Caki2 (cell line): ENCODE measurements around the gene SLC6A3. TPM values are rescaled to one million over a fixed set of nuclear protein-coding genes. Genes with fewer than 3 reads are reported as not detected.

Source experiments
- DNase-seq: peaks from one replicate; pipeline ENCODE4 v3.0.0-alpha.2; 2015; ENCODE audit warnings: low read depth
- in situ Hi-C: cut with HindIII; loops from 2 replicates; pipeline ENCODE4 v1.10.0; 2016; ENCODE audit warnings: low sequenced_read_pairs, low pct_unique_long_range_greater_than_20kb, mixed read lengths
- total RNA-seq: library from RNA; depleted of rRNA; stranded (reverse); fragments of >200 nt; shearing (Covaris generic); gene quantifications from 2 replicates; pipeline ENCODE4 v1.2.3, GENCODE V29; 2014; ENCODE audit warnings: low replicate concordance; rRNA removed

The SLC6A3 gene
- not detected in 2 replicates for total RNA-seq

GRCh38 chr5:1445313-1445688 lies at the start of gene SLC6A3:
Gene SLC6A3, minus strand, starts transcription at chr5:1445440. Its CDS starts 2,243 bp downstream, at chr5:1443197.
- DNase-seq: no peak
- in situ Hi-C loops: no loop called here

GRCh38 chr5:1493941-1494340 lies 48.7 kb upstream of the SLC6A3 start:
- in situ Hi-C loops: no loop called here
- DNase-seq: no peak

DNA sequence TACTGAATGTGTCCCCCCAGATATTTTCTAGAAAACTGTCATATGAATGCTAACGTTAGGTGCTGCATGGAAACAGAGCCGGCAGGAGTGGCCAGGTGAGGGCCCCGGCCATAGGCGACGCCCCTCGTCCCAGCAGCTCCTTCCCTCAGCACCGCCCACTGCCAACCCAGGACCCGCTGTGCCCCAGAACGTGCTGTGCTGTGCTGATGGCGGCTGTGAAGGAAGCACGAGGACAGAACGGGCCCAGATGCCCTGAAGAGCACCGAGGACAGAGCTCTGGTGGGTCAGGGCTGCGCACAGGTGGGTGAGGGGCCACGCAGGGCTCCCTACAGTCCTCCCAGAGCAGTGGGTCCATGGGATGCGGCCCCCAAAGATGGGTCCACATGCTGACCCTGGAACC lies 48.2 kb upstream of the SLC6A3 start:
- DNase-seq: no peak
- in situ Hi-C loops: no loop called here

GRCh38 chr5:1492757-1493156 lies 47.5 kb upstream of the SLC6A3 start:
- in situ Hi-C loops: no loop called here

GRCh38 chr5:1490376-1490775 lies 45.1 kb upstream of the SLC6A3 start:
- in situ Hi-C loops: no loop called here
- no peak for DNase-seq

More at GRCh38 chr5:1492757-1493156, 47.5 kb upstream of the SLC6A3 start:
- no peak for DNase-seq

GRCh38 chr5:1489754-1490153 lies 44.5 kb upstream of the SLC6A3 start:
- DNase-seq: no peak
- in situ Hi-C loops: no loop called here

- peak; percentile 35 for DNase-seq
- in situ Hi-C loops: no loop called here
Measured at GRCh38 chr5:1488882-1489680, 43.8 kb upstream of the SLC6A3 start.

- in situ Hi-C loops: no loop called here
Measured at GRCh38 chr5:1487079-1487764, 42.0 kb upstream of the SLC6A3 start.

DNA sequence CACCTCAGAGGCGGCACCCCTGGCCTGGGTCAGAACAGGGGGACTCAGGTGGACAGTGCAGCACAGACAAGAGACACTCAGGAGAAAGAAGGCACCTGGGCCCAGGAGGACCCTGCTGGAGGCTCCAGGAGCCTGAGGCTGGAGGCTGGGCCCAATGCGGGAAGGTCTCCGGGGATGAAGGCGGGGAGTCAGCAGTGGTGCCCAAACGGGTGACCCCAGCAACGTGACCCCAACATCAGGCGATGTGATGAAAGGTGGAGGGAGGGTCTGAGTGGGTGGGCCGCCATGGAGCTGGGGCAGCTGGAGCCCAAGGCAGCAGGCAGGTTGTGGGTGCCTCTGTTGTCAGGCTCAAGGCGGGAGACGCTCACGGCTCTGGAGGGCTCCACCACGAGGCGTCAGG lies 41.0 kb upstream of the SLC6A3 start:
- DNase-seq: no peak
- in situ Hi-C loops: no loop called here

More at GRCh38 chr5:1487079-1487764, 42.0 kb upstream of the SLC6A3 start:
- no peak for DNase-seq

- in situ Hi-C loops: no loop called here
- DNase-seq: no peak
Measured at GRCh38 chr5:1485579-1486118, 40.4 kb upstream of the SLC6A3 start.

- in situ Hi-C loops: no loop called here
Measured at GRCh38 chr5:1484730-1485578, 39.7 kb upstream of the SLC6A3 start.

DNA sequence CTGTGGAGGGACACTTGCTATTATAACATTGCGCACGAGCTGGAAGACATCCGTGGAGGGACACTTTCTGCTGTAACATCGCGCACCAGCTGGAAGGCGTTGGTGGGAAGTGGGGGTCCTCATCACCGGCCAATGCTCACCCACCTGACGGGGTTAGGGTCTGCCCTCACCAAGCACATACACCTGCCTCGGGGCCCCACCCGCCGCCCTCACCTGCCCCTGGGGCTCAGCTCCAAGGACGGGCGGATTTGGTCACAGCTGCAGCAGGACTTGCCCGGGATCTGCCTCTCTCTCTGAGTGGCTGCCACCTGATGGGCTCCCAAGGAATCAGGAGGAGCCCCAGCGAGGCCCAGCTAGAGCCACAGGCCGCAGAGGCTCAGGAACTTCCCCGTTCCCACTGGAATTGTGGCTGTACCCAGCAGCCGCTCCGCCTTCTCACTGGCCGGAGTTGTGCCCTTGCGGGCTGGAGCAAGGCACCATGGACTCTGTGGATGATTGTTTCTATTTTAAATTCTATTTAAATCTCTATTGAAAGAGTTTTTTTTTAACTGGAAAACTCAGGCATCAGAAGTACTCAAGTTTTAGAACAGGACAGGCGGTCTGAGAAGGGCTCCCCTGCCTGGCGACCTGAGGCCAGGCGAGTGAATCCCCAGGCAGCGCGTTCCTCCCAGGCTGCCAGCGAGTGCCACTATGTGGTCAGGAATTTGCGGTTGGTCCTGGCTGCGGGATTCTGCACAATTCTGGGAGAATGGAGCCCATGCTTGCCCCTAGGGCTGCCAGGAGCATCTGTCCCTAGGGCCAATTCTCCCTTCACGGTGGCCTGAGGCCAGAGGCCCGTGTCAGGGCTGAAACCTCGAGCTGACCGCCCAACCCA lies 38.9 kb upstream of the SLC6A3 start:
- in situ Hi-C loops: no loop called here
- no peak for DNase-seq

More at GRCh38 chr5:1484730-1485578, 39.7 kb upstream of the SLC6A3 start:
- no peak for DNase-seq

- in situ Hi-C loops: no loop called here
- no peak for DNase-seq
Measured at GRCh38 chr5:1483064-1483463, 37.8 kb upstream of the SLC6A3 start.

DNA sequence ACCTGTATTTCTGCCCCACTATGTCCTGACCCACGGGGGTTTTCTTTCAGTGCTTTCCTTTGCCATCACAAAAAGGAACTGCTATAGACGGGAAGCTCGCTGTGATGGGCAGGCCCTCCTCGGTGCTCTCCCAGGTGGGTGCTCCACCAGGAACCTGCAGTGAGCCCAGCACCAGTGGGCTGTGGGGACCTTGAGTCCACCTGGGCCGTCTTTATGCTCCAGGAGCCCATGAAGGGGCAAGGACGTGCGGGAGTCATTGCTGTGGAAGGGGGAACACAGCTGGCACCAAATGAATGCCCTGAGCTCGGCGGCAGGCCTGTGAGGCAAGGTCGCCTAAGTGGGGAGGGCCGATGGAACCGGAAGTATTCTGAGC lies 36.7 kb upstream of the SLC6A3 start:
- no peak for DNase-seq
- in situ Hi-C loops: no loop called here

DNA sequence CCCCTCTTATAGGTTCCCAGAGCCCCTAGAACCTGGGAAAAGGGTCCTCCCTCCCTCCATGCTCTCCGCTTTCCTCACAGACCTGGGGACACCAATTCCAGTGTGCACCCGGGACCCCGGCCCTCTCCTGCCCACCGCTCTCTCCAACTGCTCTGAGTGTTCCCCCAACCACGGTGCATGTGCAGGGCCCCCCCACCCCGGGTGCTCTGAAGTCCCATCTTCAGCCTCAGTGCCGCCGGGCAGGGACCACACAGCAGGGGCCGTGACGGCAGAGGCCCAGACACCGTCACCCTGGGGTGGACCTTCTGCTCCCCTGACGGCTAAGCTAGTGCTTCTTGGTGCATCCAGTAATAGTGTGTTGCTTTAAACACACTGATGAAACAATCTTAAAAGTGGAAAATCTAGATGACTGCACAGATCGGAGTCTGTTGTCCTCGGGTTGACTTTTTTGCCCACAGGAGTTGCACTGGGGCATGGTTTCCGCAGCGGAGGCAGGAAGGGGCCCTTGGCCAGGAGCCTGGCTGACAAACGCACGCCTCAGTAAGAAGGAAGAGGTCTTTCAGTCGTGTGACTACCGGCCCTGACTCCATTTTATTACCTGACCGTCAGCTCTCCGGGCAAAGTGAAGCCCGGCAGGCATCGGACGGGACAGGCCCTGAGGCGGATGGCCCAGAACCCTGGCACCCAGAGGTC lies 36.2 kb upstream of the SLC6A3 start:
- in situ Hi-C loops: no loop called here
- no peak for DNase-seq

DNA sequence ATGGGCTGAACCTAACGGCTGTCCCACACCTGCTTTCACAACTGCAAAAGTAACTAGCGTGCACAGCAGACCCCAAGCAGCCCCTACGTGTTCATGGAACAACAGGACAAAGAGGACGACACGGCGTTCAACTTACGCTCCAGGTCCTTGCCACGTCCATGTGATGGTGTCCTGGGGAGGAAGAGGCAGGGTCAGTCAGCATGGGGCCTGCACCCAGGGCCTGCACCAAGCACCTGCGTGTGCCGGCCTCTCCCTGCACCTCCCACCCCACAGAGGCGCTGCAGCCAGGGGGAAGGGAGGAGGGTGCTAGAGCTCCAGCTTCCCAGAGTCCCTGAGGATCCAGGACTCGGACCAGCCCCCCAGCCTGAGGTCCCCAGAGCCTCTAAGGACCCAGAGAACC lies 35.6 kb upstream of the SLC6A3 start:
- no peak for DNase-seq
- in situ Hi-C loops: no loop called here

- in situ Hi-C loops: no loop called here
- no peak for DNase-seq
Measured at GRCh38 chr5:1480217-1480616, 35.0 kb upstream of the SLC6A3 start.
